CD14-positive monocyte (primary cell): ENCODE data around the gene PPP1R1B. TPM values are rescaled to one million over a fixed set of nuclear protein-coding genes. Genes with fewer than 3 reads are reported as not detected.

Source experiments
- DNase-seq, 3 donors: peaks; one replicate each; pipeline ENCODE4 v3.0.0-alpha.2; 2011 to 2022
- H2AFZ ChIP-seq: 2 replicates; pipeline ENCODE4 v1.6.0; 2012; ENCODE audit warnings: mild to moderate bottlenecking, low read depth, low read length, inconsistent platforms; ENCODE audit not compliant: insufficient read depth, poor library complexity, severe bottlenecking
- H3K27ac ChIP-seq, 2 donors: 1 replicate in 1 of 2; 2 replicates in 1 of 2; pipeline ENCODE4 v1.5.1; 2012 to 2013; ENCODE audit warnings: low read length in 2 of 2, control low read depth in 1 of 2, inconsistent platforms in 1 of 2, low read depth in 1 of 2, mild to moderate bottlenecking in 1 of 2
- H3K27me3 ChIP-seq, 2 donors: one replicate each; pipeline versions ENCODE4 v1.6.0 to v1.6.1; 2011 to 2013; ENCODE audit warnings: low read length in 2 of 2; ENCODE audit not compliant: control insufficient read depth in 2 of 2, insufficient read depth in 2 of 2
- H3K36me3 ChIP-seq, 2 donors: replicated peaks in 1 of 2; 1 replicate in 1 of 2; 2 replicates in 1 of 2; pipeline versions ENCODE4 v1.5.1 to v1.6.1; 2012 to 2013; ENCODE audit warnings: low read length in 2 of 2, control low read depth in 1 of 2, inconsistent platforms in 1 of 2, mild to moderate bottlenecking in 1 of 2; ENCODE audit not compliant: insufficient read depth in 2 of 2, control insufficient read depth in 1 of 2
- H3K4me1 ChIP-seq, 2 donors: 1 replicate in 1 of 2; 2 replicates in 1 of 2; pipeline versions ENCODE4 v1.5.1 to v1.6.1; 2012 to 2013; ENCODE audit warnings: low read length in 2 of 2, control low read depth in 1 of 2, inconsistent platforms in 1 of 2, mild to moderate bottlenecking in 1 of 2, moderate library complexity in 1 of 2; ENCODE audit not compliant: insufficient read depth in 2 of 2, control insufficient read depth in 1 of 2
- H3K4me2 ChIP-seq: replicated peaks from 2 replicates; pipeline ENCODE3; 2012; ENCODE audit warnings: low read length, moderate library complexity, mild to moderate bottlenecking; ENCODE audit not compliant: poor library complexity, severe bottlenecking; ENCODE audit errors: extremely low read depth
- H3K4me3 ChIP-seq, 3 experiments: fragments of 200-600 bp in 1 of 3; sonication (generic) in 1 of 3; replicated peaks in 1 of 3; 1 replicate in 2 of 3; 2 replicates in 1 of 3; pipeline ENCODE4 v1.5.1; 2011 to 2013; ENCODE audit warnings: low read length in 3 of 3, mild to moderate bottlenecking in 3 of 3, control low read depth in 2 of 3, low read depth in 2 of 3, inconsistent platforms in 1 of 3, moderate library complexity in 1 of 3
- H3K79me2 ChIP-seq: 2 replicates; pipeline ENCODE4 v1.6.0; 2012; ENCODE audit warnings: mild to moderate bottlenecking, control low read depth, inconsistent platforms, low read length, moderate library complexity; ENCODE audit not compliant: insufficient read depth
- H3K9ac ChIP-seq: 2 replicates; pipeline ENCODE4 v1.6.0; 2017; ENCODE audit warnings: low read length, mild to moderate bottlenecking; ENCODE audit not compliant: insufficient read depth, poor library complexity, severe bottlenecking
- H3K9me3 ChIP-seq, 2 donors: replicated peaks in 1 of 2; 1 replicate in 1 of 2; 2 replicates in 1 of 2; pipeline versions ENCODE4 v1.5.1 to v1.6.1; 2012 to 2013; ENCODE audit warnings: low read length in 2 of 2, control low read depth in 1 of 2; ENCODE audit not compliant: control insufficient read depth in 1 of 2, insufficient read depth in 1 of 2
- H4K20me1 ChIP-seq: 2 replicates; pipeline ENCODE4 v1.6.0; 2012; ENCODE audit warnings: mild to moderate bottlenecking, low read length, control low read depth, moderate library complexity; ENCODE audit not compliant: insufficient read depth
- H3K27ac Mint-ChIP-seq, 7 donors: one replicate each; pipeline ENCODE4 v1.8.0; 2020; ENCODE audit warnings: mild to moderate bottlenecking in 7 of 7, mixed read lengths in 7 of 7, moderate library complexity in 6 of 7, inconsistent platforms in 2 of 7
- H3K27me3 Mint-ChIP-seq, 3 donors: one replicate each; pipeline ENCODE4 v1.8.0; 2021 to 2022; ENCODE audit warnings: low read depth in 3 of 3, mild to moderate bottlenecking in 3 of 3, mixed read lengths in 3 of 3, moderate library complexity in 3 of 3, inconsistent platforms in 1 of 3
- H3K36me3 Mint-ChIP-seq, 2 donors: one replicate each; pipeline ENCODE4 v1.8.0; 2020; ENCODE audit warnings: mixed read lengths in 2 of 2, inconsistent platforms in 1 of 2, mild to moderate bottlenecking in 1 of 2
- H3K4me1 Mint-ChIP-seq: one replicate; pipeline ENCODE4 v1.8.0; 2020; ENCODE audit warnings: mild to moderate bottlenecking, mixed read lengths
- H3K4me3 Mint-ChIP-seq, 2 donors: one replicate each; pipeline ENCODE4 v1.8.0; 2020; ENCODE audit warnings: mild to moderate bottlenecking in 2 of 2, mixed read lengths in 2 of 2, moderate library complexity in 1 of 2
- H3K9me3 Mint-ChIP-seq, 7 donors: one replicate each; pipeline ENCODE4 v1.8.0; 2020 to 2022; ENCODE audit warnings: mixed read lengths in 7 of 7, mild to moderate bottlenecking in 6 of 7, moderate library complexity in 6 of 7, inconsistent platforms in 2 of 7
- CTCF ChIP-seq: fragments of 200-600 bp; IDR thresholded peaks from one replicate; pipeline ENCODE4 v1.8.0; 2022; ENCODE audit warnings: antibody characterized with exemption, mild to moderate bottlenecking
- WGBS: methylation state at CpG from one replicate; pipeline ENCODE4 v1.1.5; 2013; ENCODE audit warnings: missing lambda C conversion rate; ENCODE audit not compliant: insufficient coverage; 5-methylcytosine and 5-hydroxymethylcytosine counted together
- intact Hi-C, 2 donors: fragments of 100-400 bp; cut with micrococcal nuclease; formaldehyde crosslinking; loops; one replicate each; pipeline versions ENCODE4 v1.15.0 to v1.15.1; 2023
- polyA plus RNA-seq, 3 donors: library from polyadenylated mRNA; depleted of rRNA in 1 of 3; unstranded in 2 of 3; stranded (reverse) in 1 of 3; fragments of 300-500 nt in 2 of 3; fragments of >200 nt in 1 of 3; fragmentation: Illumina TruSeq in 2 of 3; gene quantifications; 1 replicate in 2 of 3; 2 replicates in 1 of 3; pipeline ENCODE4 v1.2.3, GENCODE V29; 2012 to 2021

Gene PPP1R1B
- polyA plus RNA-seq, 3 donors = 0.05 TPM; not detected in 2

GRCh38 chr17:39641883-39642282 is 15.1 kb downstream of the PPP1R1B start:
- no peak for TF ChIP-seq CTCF
- 14% methylated on average over 3 of the region's 7 CpGs for WGBS
- H3K9me3 ChIP-seq = no peaks in the 10 kb centered on the region
- peak overlapping the region; percentile 1 to 12 for H3K4me3 Mint-ChIP-seq
- peak; percentile 27 to 48 (median 32) for DNase-seq
- H3K4me1 ChIP-seq = peaks cover 52 to 62% of the 10 kb centered on the region in 2 donors
- H3K9me3 Mint-ChIP-seq = peaks cover 0 to 1% (median 0%) of the 10 kb centered on the region in 7 donors
- H3K27ac Mint-ChIP-seq = peak overlapping the region; percentile 4 to 92 (median 68)
- H3K4me3 ChIP-seq = peak overlapping the region in 1 of 3 experiments; percentile 31
- no peak overlapping the region for H2AFZ ChIP-seq
- H4K20me1 ChIP-seq = peaks cover 92% of the 10 kb centered on the region
- peaks cover 61% of the 10 kb centered on the region for H3K4me1 Mint-ChIP-seq
- no peak overlapping the region for H3K9ac ChIP-seq
- no peaks in the 10 kb centered on the region for H3K27me3 ChIP-seq
- peaks cover 0 to 3% (median 0%) of the 10 kb centered on the region in 3 donors for H3K27me3 Mint-ChIP-seq
- H3K36me3 ChIP-seq = peaks cover 0 to 10% of the 10 kb centered on the region in 2 donors
- H3K27ac ChIP-seq = peak overlapping the region in 1 of 2 donors; percentile 44
- H3K79me2 ChIP-seq = peaks cover 99% of the 10 kb centered on the region
- peaks cover 16 to 31% of the 10 kb centered on the region in 2 donors for H3K36me3 Mint-ChIP-seq
- intact Hi-C loops = no loop called here
- peak overlapping the region; percentile 27 for H3K4me2 ChIP-seq

GRCh38 chr17:39642291-39643074 is 15.7 kb downstream of the PPP1R1B start:
- peak in 1 of 3 donors; percentile 19 for DNase-seq
- Histone ChIP-seq H3K9ac (no peak overlapping the region), H3K4me2 (peak overlapping the region; percentile 27), H3K36me3 (peaks cover 0 to 10% of the 10 kb centered on the region in 2 donors), H3K79me2 (peaks cover 98% of the 10 kb centered on the region), H2AFZ (no peak overlapping the region), H4K20me1 (peaks cover 98% of the 10 kb centered on the region), H3K27ac (peak overlapping the region in 1 of 2 donors; percentile 44), H3K27me3 (no peaks in the 10 kb centered on the region), H3K9me3 (no peaks in the 10 kb centered on the region), H3K4me1 (peaks cover 52 to 61% of the 10 kb centered on the region in 2 donors), H3K4me3 (peak overlapping the region in 1 of 3 experiments; percentile 31)
- H3K27ac Mint-ChIP-seq = peak overlapping the region in 4 of 7 donors; percentile 8 to 82 (median 40)
- peaks cover 61% of the 10 kb centered on the region for H3K4me1 Mint-ChIP-seq
- peaks cover 0 to 1% (median 0%) of the 10 kb centered on the region in 7 donors for H3K9me3 Mint-ChIP-seq
- peaks cover 0 to 3% (median 0%) of the 10 kb centered on the region in 3 donors for H3K27me3 Mint-ChIP-seq
- H3K4me3 Mint-ChIP-seq = peak overlapping the region in 1 of 2 donors; percentile 79
- intact Hi-C loops = no loop called here
- peaks cover 16 to 31% of the 10 kb centered on the region in 2 donors for H3K36me3 Mint-ChIP-seq
- no peak for TF ChIP-seq CTCF
- WGBS = 63% methylated on average over 9 of the region's 9 CpGs
